Measurements from ENCODE around the gene KIF3C. TPM values are rescaled to one million over a fixed set of nuclear protein-coding genes. Genes with fewer than 3 reads are reported as not detected.

The KIF3C gene
- total RNA-seq, 4 donors from 2014 or later = 6.6 to 14.3 (median 9.3) TPM

DNA sequence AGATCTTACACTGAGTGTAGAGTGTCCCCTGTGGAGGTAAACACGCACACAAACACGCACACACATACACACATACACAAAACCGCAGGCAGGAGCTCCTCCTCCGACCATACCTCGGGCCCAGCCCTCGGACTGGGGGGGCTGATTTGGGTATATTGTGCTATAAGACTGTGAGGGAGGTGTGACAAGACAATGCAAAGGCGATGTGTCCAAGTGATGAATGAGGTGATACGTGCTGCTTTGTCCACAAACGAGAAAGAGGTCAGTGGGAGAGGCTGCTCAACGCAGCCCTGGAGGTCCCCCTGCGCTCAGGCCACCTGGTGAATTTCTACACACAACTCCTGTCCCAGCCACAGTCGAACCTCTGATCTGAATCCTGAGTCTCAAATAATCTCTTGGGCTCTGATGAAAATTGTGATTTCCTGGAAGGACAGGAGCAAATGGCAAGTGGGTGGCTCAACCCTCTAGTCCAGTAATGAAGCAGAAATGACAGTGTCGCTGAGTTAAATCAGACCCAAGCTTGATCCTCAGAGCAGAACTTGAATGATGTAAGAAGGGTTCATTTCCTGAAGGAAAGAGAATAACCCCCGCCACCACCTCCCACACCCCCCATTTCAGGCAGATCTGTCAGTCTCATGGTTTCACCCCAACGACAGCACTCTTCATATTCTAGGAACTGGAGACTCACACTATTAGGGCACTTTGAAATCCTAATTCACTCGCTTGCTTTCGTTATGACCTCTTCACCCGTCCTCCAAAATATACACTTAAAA, 55.1 kb downstream of the KIF3C start:
- Histone ChIP-seq H3K9me3 (no peaks in the 10 kb centered on the region), H3K27me3 (peaks cover 0 to 2% (median 0%) of the 10 kb centered on the region in 4 donors), H3K36me3 (peaks cover 14 to 43% (median 26%) of the 10 kb centered on the region in 4 donors), H3K27ac (replicated peaks in 1 of 4) (no peak overlapping the region), H3K4me3 (no peak overlapping the region), H3K4me1 (no peaks in the 10 kb centered on the region)
- DNase-seq (ENCODE audit: extremely low spot score) = no peak
- WGBS = 64% methylated on average over 18 of the region's 18 CpGs
- intact Hi-C loops (cut with DNase I) = no loop called here
- TF ChIP-seq, protein P1, sequence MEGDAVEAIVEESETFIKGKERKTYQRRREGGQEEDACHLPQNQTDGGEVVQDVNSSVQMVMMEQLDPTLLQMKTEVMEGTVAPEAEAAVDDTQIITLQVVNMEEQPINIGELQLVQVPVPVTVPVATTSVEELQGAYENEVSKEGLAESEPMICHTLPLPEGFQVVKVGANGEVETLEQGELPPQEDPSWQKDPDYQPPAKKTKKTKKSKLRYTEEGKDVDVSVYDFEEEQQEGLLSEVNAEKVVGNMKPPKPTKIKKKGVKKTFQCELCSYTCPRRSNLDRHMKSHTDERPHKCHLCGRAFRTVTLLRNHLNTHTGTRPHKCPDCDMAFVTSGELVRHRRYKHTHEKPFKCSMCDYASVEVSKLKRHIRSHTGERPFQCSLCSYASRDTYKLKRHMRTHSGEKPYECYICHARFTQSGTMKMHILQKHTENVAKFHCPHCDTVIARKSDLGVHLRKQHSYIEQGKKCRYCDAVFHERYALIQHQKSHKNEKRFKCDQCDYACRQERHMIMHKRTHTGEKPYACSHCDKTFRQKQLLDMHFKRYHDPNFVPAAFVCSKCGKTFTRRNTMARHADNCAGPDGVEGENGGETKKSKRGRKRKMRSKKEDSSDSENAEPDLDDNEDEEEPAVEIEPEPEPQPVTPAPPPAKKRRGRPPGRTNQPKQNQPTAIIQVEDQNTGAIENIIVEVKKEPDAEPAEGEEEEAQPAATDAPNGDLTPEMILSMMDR (IDR thresholded peaks at IDR 0.05) = no peak
- TF ChIP-seq POLR2AphosphoS5 (IDR thresholded peaks at IDR 0.05) = no peak
- no peak for TF ChIP-seq POLR2A (IDR thresholded peaks at IDR 0.05; ENCODE audit: low read depth)
- no peak for TF ChIP-seq EP300 (IDR thresholded peaks at IDR 0.05)

DNA sequence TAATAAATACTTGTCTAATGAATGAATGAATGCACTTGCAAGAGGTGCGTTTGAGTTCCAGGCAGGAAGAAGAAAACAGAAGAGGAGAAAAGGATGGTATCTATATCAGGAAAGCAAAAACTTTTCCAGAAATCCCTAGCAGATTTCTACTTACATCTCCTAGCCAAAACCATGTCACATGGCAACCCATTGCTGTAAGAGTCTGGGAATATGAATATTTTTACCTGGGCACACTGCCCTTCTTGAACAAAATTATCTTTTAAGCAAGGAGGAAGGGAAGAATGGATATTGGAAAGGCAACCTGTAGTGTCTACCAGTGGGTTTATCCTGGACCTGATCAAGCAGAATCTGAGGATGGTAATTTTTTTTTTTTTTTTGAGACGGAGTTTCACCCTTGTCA, 59.8 kb downstream of the KIF3C start:
- TF ChIP-seq EP300 (IDR thresholded peaks at IDR 0.05) = no peak
- TF ChIP-seq POLR2A (IDR thresholded peaks at IDR 0.05; ENCODE audit: low read depth) = no peak
- TF ChIP-seq, protein P1 (IDR thresholded peaks at IDR 0.05) = no peak
- TF ChIP-seq POLR2AphosphoS5 (IDR thresholded peaks at IDR 0.05) = no peak
- Histone ChIP-seq H3K9me3 (no peaks in the 10 kb centered on the region), H3K36me3 (peaks cover 0 to 16% (median 6%) of the 10 kb centered on the region in 4 donors), H3K27me3 (peaks cover 0 to 13% (median 0%) of the 10 kb centered on the region in 4 donors), H3K4me3 (no peak overlapping the region), H3K4me1 (no peaks in the 10 kb centered on the region), H3K27ac (replicated peaks in 1 of 4) (no peak overlapping the region)
- no peak for DNase-seq (ENCODE audit: extremely low spot score)
- intact Hi-C loops (cut with DNase I) = no loop called here
- WGBS = 83% methylated on average over 2 of the region's 2 CpGs

DNA sequence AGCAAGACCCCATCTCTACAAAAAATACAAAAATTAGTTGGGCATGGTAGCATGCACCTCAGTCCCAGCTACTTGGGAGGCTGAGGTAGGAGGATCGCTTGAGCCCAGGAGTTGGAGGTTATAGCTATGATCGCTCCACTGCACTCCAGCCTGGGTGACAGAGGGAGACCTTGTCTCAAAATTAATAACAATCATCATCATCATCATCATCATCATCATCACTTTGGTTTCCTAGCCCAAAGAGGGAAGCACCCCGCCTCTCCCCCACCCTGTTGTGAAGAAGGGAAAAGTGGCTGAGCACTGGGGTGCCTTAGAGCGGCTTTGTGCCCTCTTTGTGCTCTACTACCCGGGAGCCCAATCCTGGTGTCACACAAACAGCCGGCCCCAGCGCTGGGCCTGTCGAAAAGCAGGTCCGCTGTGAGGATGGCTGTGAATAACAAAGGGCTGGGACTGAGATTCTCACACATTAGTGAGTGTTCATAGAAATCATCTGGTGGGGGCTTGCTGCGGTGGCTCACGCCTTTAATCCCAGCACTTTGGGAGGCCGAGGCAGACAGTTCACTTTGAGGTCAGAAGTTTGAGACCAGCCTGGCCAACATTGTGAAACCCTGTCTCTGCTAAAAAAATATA, 61.4 kb downstream of the KIF3C start:
- no peak for DNase-seq (ENCODE audit: extremely low spot score)
- no peaks in the 10 kb centered on the region for H3K9me3 ChIP-seq
- H3K4me3 ChIP-seq = no peak overlapping the region
- no peaks in the 10 kb centered on the region for H3K4me1 ChIP-seq
- TF ChIP-seq POLR2AphosphoS5 (IDR thresholded peaks at IDR 0.05) (no peak), EP300 (IDR thresholded peaks at IDR 0.05) (no peak), POLR2A (IDR thresholded peaks at IDR 0.05; ENCODE audit: low read depth) (no peak)
- TF ChIP-seq, protein P1 (IDR thresholded peaks at IDR 0.05) = no peak
- intact Hi-C loops (cut with DNase I) = no loop called here
- peaks cover 0 to under 1% (median 0%) of the 10 kb centered on the region in 4 donors for H3K36me3 ChIP-seq
- H3K27ac ChIP-seq (replicated peaks in 1 of 4) = no peak overlapping the region
- WGBS = 82% methylated on average over 12 of the region's 12 CpGs
- H3K27me3 ChIP-seq = peaks cover 0 to 13% (median 0%) of the 10 kb centered on the region in 4 donors

DNA sequence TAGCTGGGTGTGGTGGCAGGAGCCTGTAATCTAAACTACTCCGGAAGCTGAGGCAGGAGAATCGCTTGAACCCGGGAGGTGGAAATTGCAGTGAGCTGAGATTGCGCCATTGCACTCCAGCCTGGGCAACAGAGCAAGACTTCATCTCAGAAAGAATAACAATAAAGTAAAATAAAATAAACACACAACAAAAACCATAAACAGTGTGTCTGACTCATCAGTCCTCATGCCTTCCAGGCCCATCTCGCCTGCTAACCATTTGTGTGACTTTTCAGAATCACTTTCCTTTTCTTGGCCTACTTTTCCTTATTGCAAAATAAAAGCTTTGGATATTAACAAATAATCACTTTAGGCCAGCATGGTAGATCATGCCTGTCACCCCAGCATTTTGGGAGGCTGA, 62.0 kb downstream of the KIF3C start:
- H3K27me3 ChIP-seq = peaks cover 0 to 13% (median 0%) of the 10 kb centered on the region in 4 donors
- TF ChIP-seq, protein P1 (IDR thresholded peaks at IDR 0.05) = no peak
- TF ChIP-seq POLR2AphosphoS5 (IDR thresholded peaks at IDR 0.05) = no peak
- TF ChIP-seq EP300 (IDR thresholded peaks at IDR 0.05) = no peak
- TF ChIP-seq POLR2A (IDR thresholded peaks at IDR 0.05; ENCODE audit: low read depth) = no peak
- H3K4me3 ChIP-seq = no peak overlapping the region
- 84% methylated on average over 5 of the region's 5 CpGs for WGBS
- H3K9me3 ChIP-seq = no peaks in the 10 kb centered on the region
- no peak overlapping the region for H3K27ac ChIP-seq (replicated peaks in 1 of 4)
- DNase-seq (ENCODE audit: extremely low spot score) = no peak
- no peaks in the 10 kb centered on the region for H3K36me3 ChIP-seq
- intact Hi-C loops (cut with DNase I) = no loop called here
- no peaks in the 10 kb centered on the region for H3K4me1 ChIP-seq
